Measurements from ENCODE around the gene MRPL53.
A peak's percentile ranks its signal among the peaks of the same experiment; 100 is the strongest.

GRCh38 chr2:74454654-74455511 is 17.6 kb downstream of the MRPL53 start, which contains the start of gene INO80B:
- TF ChIP-seq POLR2AphosphoS5 (IDR thresholded peaks at IDR 0.05; ENCODE audit: low read depth, low read length) (peak; percentile 82; the same call in 1 of the 2 replicates), SIN3A (IDR thresholded peaks at IDR 0.05; ENCODE audit: borderline replicate concordance, insufficient read depth, low read length) (peak; percentile 96), TAF1 (IDR thresholded peaks at IDR 0.05; ENCODE audit: borderline replicate concordance, insufficient read depth, low read length) (peak; percentile 69; the same call in 1 of the 2 replicates), REST (IDR thresholded peaks at IDR 0.05; ENCODE audit: insufficient read depth in 1 of 2, low read depth in 2 of 2, low read length in 2 of 2) (no peak)
